HG02885 (cell line): Measurements from ENCODE around the gene PKP4.
"Not testable (repeated sequence)": the region's sequence is repeated elsewhere in the genome, so short reads cannot be mapped to it uniquely, and the experiment has no call there.

Source experiments
- ATAC-seq: cut with Tn5 transposase; IDR thresholded peaks from one replicate; pipeline ENCODE4 v1.9.1; 2021; ENCODE audit warnings: mild to moderate bottlenecking; ENCODE audit not compliant: unreplicated experiment, poor library complexity

The PKP4 gene

DNA sequence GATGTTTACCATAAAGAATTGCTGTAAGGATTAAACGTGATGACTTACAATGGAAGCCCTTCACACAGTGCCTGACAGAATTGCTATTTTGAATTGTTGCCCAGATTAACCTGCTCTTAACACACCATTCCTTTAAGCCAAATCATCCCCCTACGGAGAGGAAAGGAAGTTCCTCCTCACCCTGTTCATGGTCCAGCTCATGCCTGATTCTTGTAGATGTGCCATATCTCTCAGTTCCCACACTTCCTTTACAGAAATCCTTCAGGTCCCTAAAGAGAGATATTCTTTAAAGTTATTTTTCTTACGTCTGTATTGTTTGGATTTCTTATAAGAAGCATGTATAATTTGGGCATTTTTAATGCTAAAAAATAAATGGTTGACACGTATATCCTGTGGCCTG is 210.8 kb downstream of the PKP4 start:
- ATAC-seq: no peak

DNA sequence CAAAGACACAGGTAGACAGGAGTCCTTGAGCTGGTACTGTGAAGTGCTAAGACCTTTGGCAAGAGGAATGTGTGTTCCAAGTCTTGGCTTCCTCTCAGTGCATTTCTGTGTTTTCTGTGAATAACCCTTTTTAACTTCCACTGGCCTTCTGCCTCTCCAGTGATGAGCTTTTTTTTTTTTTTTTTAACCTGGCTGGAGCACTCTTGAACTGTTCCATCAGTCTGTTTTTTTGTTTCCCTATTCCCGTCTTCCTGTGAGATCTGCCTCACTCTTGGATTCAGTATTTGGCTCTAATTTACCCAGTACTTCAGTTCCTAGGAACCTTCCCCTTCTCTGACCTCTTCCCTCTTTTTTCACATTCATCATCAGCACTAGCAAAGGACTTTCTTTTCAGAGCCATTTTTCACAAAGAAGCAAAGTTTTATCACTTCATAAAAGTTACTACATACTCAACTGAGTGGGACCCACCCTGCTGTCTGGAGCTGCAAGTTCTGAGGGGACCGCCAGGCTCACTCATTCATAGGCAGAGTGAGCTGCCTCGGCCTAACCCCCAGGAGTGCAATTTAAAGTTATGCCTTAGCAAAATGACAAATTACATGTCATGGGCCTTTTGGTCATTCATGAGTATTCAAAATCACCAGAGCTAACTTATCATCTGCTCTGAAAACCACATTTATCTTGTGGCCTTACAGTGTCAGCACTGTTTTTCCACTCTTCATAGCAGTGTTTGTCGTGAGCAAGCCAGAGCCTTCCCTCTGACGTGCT is 211.4 kb downstream of the PKP4 start:
- ATAC-seq: no peak

DNA sequence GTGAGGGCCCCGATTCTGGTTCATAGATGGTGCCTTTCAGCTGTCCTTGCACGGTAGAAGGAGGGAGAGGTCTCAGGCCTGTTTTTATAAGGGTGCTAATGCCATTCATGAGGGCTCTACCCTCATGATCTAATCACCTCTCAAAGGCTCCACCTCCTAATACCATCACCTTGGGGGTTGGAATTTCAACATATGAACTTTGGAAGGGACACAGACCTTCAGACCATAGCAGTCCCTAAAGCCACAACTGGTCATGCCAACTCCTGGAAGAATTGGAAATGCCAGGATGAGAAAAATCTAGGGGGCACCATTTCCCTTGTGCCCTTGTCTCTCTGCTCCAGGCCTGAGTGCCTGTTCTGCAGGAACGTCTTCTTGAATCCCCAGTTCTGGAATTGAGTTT is 213.5 kb downstream of the PKP4 start:
- no peak for ATAC-seq

GRCh38 chr2:158671360-158672245 is 214.9 kb downstream of the PKP4 start:
- ATAC-seq: no peak

DNA sequence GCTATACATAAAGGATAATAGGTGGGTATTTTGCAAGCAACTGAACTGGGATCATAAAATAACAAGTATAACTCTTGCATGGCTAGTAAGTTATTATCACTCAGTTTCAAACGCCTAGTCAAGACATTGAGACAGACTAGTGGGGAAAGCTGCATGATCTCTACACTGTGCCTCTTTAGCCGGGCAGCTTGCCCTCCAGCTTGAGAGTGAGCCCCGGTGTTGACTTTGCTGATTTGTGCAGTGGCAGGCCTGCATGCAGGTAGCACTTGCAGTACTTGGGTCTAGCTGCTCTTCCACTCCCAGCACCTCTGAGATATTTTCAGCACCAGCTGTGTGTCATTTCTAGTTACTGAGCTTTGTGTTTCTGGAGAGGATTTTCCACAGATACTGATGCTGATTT is 219.5 kb downstream of the PKP4 start:
- ATAC-seq: no peak

- no peak for ATAC-seq
Measured at GRCh38 chr2:158676696-158677095, 219.9 kb downstream of the PKP4 start.

DNA sequence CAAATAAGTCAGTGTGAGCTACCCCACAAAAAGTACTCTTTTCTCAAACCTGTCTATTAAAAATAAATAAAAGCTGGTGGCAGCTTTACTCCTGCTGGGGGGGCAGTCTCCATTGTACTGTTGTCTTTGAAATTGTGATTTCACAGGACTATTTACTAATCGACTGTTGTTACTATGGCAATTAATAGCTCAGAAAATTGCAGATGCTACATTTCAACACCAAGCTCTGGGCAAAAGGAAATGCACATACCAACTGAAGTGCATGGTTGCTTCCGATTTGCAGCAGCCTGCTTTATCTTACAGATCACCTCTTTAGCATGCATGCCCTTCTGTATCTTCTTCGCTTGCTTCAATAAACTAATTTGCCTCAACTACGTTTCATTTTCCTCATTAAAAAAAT is 220.8 kb downstream of the PKP4 start:
- ATAC-seq: no peak

DNA sequence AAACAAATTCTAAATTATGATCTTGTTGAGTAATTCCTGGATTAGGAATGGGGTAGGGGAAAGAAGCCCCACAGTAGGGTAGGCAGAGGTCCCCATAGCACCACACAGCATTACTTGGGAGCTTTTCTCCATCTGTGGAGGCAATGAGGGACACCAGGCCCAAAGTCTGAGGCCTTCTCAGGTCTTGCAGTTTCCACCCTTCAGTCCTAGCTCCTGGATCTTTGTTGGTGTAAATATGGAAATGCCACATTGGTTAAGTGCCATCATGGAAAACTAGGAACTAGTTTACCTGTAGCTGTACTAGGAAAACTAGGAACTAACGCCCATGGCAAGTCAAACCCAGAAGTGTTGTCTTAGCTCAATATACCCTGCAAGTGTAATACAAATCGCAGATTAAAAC is 225.1 kb downstream of the PKP4 start:
- no peak for ATAC-seq

GRCh38 chr2:158685646-158686045 is 228.9 kb downstream of the PKP4 start:
- ATAC-seq: no peak

DNA sequence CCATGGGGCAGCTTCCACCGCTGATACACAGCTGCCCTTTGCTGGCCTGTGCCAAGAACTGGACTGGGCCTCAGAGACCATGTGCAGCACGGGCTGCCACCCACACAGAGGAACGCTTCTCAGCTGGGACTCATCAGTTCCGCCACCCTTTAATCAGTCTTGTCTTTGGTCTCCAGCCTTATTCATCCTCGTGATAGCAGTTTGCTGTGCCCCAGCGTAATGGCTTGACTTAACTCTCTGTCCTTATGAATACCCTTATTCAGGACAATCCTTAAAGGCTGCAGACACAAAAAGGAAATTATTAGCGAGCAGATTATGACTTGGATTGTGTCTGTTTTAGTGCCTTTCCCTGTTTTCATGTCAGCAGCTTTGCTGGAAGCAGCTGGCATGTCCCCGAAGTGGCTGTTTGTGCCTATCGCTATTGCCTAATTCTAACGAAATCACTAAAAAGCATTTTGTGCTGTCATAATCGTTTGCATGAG is 229.5 kb downstream of the PKP4 start:
- ATAC-seq: no peak

- no peak for ATAC-seq
Measured at GRCh38 chr2:158687315-158687714, 230.6 kb downstream of the PKP4 start.

DNA sequence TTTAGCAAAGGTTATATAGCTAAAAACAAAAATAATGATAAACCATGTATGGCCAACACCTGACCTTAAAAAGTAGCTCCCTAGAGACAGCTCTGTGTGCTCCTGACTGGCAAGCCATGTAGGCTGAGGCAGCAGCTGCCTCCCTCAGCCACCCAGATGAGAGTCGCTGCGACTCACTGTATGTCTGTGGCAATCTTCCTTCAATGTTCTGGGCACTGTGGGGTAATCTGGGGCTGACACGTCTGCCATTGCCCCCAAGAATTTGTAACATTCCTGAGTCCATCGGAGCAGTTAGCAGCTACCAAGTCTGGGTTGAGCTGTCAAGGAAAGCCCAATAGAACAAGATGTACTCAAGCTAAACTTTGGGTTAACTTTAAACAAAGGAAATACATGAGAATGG is 232.0 kb downstream of the PKP4 start:
- no peak for ATAC-seq

DNA sequence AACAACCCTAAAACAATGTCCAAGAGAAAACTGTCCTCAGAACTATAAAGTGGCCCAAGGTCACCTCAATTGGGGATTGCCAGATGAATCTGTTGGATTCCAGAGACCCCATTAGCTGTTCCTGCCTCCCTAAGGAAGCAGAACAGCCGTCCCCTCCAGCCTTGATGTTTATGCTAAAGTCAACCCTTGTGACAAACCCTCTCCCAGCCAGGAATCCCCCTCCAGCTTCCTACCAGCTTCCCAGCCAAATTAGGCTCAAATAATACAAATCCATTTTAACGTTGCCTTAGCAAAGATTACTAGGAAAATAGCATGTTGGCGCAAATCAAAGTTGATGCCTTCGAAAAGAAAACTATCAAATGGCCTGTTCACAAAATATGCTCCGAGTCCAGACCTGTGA is 232.6 kb downstream of the PKP4 start:
- ATAC-seq: no peak

- ATAC-seq: no peak
Measured at GRCh38 chr2:158690823-158691222, 234.1 kb downstream of the PKP4 start.

GRCh38 chr2:158691619-158692018 is 234.9 kb downstream of the PKP4 start:
- ATAC-seq: no peak

DNA sequence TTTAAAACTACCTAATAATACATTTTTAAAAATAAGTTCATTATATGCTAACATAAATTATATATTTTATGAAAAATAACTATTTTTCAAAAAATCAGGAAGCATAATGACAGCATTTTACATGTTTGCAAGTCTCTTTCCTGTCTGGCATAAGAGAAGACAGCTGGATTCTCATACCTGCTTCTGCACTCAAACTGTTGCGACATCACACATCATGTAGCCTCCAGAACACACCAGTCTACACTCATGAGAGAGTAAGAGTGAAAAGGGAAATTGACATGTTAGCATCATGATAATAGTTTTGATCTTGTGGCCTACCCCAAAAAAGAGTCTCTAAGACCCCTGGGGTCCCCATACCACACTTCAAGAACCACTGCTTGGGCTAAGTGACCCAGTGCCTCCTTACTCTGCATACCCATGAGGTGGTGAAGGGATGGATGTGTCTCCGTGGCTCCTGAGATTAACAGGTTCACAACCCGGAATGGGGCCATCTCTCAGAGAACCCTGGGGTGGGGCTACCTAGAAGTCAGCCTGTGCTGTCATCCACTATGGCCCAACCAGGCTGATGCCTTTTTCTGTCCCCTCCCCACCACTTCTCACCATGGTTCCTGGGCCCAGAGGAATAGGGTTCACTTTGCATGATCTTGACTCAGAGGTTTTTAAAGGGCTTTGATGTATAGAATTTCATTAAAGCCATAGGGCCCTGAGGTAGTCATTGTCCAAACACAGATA is 235.8 kb downstream of the PKP4 start:
- no peak for ATAC-seq

DNA sequence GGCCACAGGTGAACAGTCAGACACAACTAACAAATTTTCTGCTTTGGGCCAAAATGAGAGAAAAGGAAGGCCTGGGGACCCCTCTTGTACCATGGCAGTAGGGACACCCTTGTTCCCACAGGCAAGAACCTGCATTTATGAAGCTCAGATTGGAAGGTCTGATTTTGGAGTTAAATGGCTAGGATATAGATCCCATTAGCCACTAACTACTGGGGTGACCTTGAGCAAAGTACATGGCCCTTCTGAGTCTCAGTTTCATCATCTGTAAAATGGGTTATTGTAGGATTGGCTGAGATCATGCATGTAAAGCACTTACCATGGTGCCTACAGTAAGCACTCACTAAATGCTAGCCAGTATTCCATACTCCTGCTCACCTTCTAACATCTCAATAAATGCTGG is 236.7 kb downstream of the PKP4 start:
- no peak for ATAC-seq

- ATAC-seq: no peak
Measured at GRCh38 chr2:158695305-158695704, 238.6 kb downstream of the PKP4 start.

GRCh38 chr2:158695744-158696143 is 239.0 kb downstream of the PKP4 start:
- not testable (repeated sequence) for ATAC-seq

GRCh38 chr2:158699323-158699722 is 242.6 kb downstream of the PKP4 start:
- ATAC-seq: no peak

GRCh38 chr2:158701101-158701500 is 244.3 kb downstream of the PKP4 start:
- ATAC-seq: no peak
